Stimulated activated naive CD8-positive, alpha-beta T cell treated with anti-CD3 and anti-CD28 coated beads, Interleukin-15, Interleukin-2, amounts not matched to agents 100 ng/mL and 50 ng/mL, for 24 hours (primary cell): Measurements from ENCODE around the gene NOL4L.
A peak's percentile ranks its signal among the peaks of the same experiment; 100 is the strongest.
"Not testable (repeated sequence)": the region's sequence is repeated elsewhere in the genome, so short reads cannot be mapped to it uniquely, and the experiment has no call there.

Source experiments
- H3K27ac Mint-ChIP-seq: one replicate; pipeline ENCODE4 v1.8.0; 2021; ENCODE audit warnings: mild to moderate bottlenecking, mixed read lengths
- H3K27me3 Mint-ChIP-seq: one replicate; pipeline ENCODE4 v1.8.0; 2021; ENCODE audit warnings: mixed read lengths
- H3K36me3 Mint-ChIP-seq: one replicate; pipeline ENCODE4 v1.8.0; 2021; ENCODE audit warnings: low read depth, mixed read lengths
- H3K4me1 Mint-ChIP-seq: one replicate; pipeline ENCODE4 v1.8.0; 2021; ENCODE audit warnings: low read depth, mixed read lengths
- H3K4me3 Mint-ChIP-seq: one replicate; pipeline ENCODE4 v1.8.0; 2021; ENCODE audit warnings: mild to moderate bottlenecking, mixed read lengths
- H3K9me3 Mint-ChIP-seq: one replicate; pipeline ENCODE4 v1.8.0; 2021; ENCODE audit warnings: mixed read lengths

The NOL4L gene

GRCh38 chr20:32507998-32508774, 76.9 kb downstream of the NOL4L start:
- Mint-ChIP-seq H3K27me3 (no peaks in the 10 kb centered on the region), H3K27ac (peak overlapping the region; percentile 94), H3K4me3 (peak overlapping the region; percentile 35), H3K4me1 (peaks cover 85% of the 10 kb centered on the region), H3K9me3 (no peaks in the 10 kb centered on the region), H3K36me3 (peaks cover 4% of the 10 kb centered on the region)

DNA sequence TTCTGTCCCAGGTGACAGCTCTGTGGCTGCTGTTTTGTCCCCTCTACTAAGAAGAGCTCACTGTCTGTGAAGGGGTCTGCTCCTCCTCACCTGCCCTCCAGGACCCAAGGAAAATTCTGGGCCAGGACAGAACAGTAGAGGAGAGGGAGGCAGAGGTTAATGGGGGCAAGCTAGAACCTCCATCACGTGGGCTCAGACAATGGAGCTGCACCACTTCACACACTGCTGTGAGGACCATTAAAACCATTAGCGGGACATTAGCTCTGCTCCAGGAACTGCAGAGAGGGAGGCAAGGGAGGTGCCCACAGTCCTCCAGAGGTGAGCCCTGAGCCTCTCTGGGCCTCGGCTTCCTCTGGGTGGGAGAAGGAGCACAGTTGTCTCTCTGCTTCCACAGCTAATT, 78.4 kb downstream of the NOL4L start:
- Mint-ChIP-seq H3K27me3 (no peaks in the 10 kb centered on the region), H3K9me3 (no peaks in the 10 kb centered on the region), H3K27ac (peak overlapping the region; percentile 65), H3K4me3 (no peak overlapping the region), H3K36me3 (peaks cover 4% of the 10 kb centered on the region), H3K4me1 (peaks cover 78% of the 10 kb centered on the region)

- Mint-ChIP-seq H3K27ac (peak overlapping the region; percentile 43), H3K9me3 (no peaks in the 10 kb centered on the region), H3K36me3 (peaks cover 4% of the 10 kb centered on the region), H3K4me3 (no peak overlapping the region), H3K27me3 (no peaks in the 10 kb centered on the region), H3K4me1 (peaks cover 78% of the 10 kb centered on the region)
Measured at GRCh38 chr20:32505723-32506473, 79.2 kb downstream of the NOL4L start.

DNA sequence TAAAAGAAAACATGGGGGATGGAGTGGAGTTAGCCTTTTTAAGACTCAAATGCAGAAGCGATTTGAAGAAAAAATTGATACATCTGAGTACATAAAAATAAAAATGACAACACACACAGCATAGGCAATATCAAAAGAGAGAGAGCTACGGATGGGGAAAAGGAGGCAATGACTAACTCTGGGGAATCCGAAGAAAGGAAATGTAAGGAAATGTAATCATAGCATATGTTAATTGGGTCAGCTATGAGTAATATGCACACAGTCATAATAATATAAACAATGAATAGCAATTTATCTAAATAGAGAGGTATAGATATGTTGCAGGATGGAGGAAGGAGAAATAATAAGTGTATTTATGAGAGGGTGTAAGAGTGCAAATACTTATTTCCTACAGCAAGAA, 83.4 kb downstream of the NOL4L start:
- no peaks in the 10 kb centered on the region for H3K36me3 Mint-ChIP-seq
- no peaks in the 10 kb centered on the region for H3K27me3 Mint-ChIP-seq
- no peak overlapping the region for H3K4me3 Mint-ChIP-seq
- H3K9me3 Mint-ChIP-seq: no peaks in the 10 kb centered on the region
- no peak overlapping the region for H3K27ac Mint-ChIP-seq
- H3K4me1 Mint-ChIP-seq: peaks cover 49% of the 10 kb centered on the region

DNA sequence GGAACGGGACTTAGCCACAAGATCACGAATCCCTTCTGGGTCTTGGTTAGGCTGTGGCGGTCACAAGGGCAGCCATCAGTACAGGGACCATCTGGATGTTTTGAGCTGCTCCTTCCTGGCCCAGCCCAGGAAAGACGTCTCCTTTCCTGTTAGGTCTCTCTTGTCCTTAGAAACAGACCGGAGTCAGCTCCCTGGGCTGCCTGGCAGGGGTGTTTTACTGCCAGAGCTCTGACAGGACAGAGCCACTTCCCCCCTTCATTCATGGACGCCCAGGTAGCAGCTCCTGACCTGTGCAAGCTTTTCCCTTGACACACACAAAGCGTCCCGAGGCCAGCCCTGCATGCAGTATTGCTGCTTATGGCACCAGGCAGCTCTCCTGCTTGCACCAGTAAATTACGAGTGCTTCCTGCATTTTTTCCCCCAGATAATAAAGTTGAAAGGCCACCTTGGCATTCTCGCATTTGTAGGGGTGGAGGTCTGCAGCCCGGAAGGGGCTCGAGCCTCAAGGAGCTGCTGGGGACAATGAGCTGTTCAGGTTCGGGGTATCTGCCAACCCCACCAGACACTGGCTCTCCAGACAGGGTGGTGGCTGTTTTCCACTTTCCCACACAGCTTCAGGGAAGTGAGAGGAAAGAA, 87.4 kb downstream of the NOL4L start:
- H3K27me3 Mint-ChIP-seq: no peaks in the 10 kb centered on the region
- peaks cover 23% of the 10 kb centered on the region for H3K4me1 Mint-ChIP-seq
- H3K27ac Mint-ChIP-seq: no peak overlapping the region
- no peaks in the 10 kb centered on the region for H3K36me3 Mint-ChIP-seq
- H3K4me3 Mint-ChIP-seq: no peak overlapping the region
- H3K9me3 Mint-ChIP-seq: no peaks in the 10 kb centered on the region

GRCh38 chr20:32496811-32497533, 88.2 kb downstream of the NOL4L start:
- no peak overlapping the region for H3K27ac Mint-ChIP-seq
- H3K27me3 Mint-ChIP-seq: no peaks in the 10 kb centered on the region
- H3K36me3 Mint-ChIP-seq: no peaks in the 10 kb centered on the region
- H3K4me1 Mint-ChIP-seq: peaks cover 21% of the 10 kb centered on the region
- no peaks in the 10 kb centered on the region for H3K9me3 Mint-ChIP-seq
- H3K4me3 Mint-ChIP-seq: no peak overlapping the region

- H3K27me3 Mint-ChIP-seq: no peaks in the 10 kb centered on the region
- H3K36me3 Mint-ChIP-seq: no peaks in the 10 kb centered on the region
- H3K4me1 Mint-ChIP-seq: peaks cover 11% of the 10 kb centered on the region
- no peak overlapping the region for H3K27ac Mint-ChIP-seq
- no peaks in the 10 kb centered on the region for H3K9me3 Mint-ChIP-seq
- no peak overlapping the region for H3K4me3 Mint-ChIP-seq
Measured at GRCh38 chr20:32495949-32496348, 89.2 kb downstream of the NOL4L start.

DNA sequence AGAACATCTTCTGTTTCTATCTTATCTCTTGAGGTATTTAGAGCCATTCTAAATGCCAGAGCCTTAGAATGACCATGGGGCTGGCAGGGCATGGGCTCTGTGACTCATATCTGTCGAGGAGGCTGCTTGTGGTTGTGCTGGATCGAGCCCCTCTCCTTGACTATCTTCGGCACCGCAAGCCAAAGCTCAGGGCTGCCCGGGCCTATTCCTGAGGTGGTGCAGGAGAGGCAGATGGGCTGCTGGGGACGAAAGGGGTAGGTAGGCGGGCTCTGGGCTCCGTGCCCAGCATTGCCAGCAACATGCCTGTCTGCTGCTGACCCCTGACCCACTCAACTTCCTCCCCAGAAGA, 89.9 kb downstream of the NOL4L start:
- Mint-ChIP-seq H3K9me3 (no peaks in the 10 kb centered on the region), H3K36me3 (no peaks in the 10 kb centered on the region), H3K4me1 (peaks cover 9% of the 10 kb centered on the region), H3K27me3 (no peaks in the 10 kb centered on the region), H3K4me3 (no peak overlapping the region), H3K27ac (no peak overlapping the region)

- peaks cover 6% of the 10 kb centered on the region for H3K4me1 Mint-ChIP-seq
- no peaks in the 10 kb centered on the region for H3K9me3 Mint-ChIP-seq
Measured at GRCh38 chr20:32494483-32495216, 90.5 kb downstream of the NOL4L start.

GRCh38 chr20:32493356-32493755, 91.8 kb downstream of the NOL4L start:
- Mint-ChIP-seq H3K4me1 (peaks cover 5% of the 10 kb centered on the region), H3K4me3 (no peak overlapping the region), H3K36me3 (no peaks in the 10 kb centered on the region), H3K27me3 (no peaks in the 10 kb centered on the region), H3K9me3 (no peaks in the 10 kb centered on the region), H3K27ac (no peak overlapping the region)

More at GRCh38 chr20:32494483-32495216, 90.5 kb downstream of the NOL4L start:
- H3K27me3 Mint-ChIP-seq: no peaks in the 10 kb centered on the region
- H3K27ac Mint-ChIP-seq: no peak overlapping the region
- no peak overlapping the region for H3K4me3 Mint-ChIP-seq
- no peaks in the 10 kb centered on the region for H3K36me3 Mint-ChIP-seq

- not testable (repeated sequence) for H3K36me3 Mint-ChIP-seq, H3K4me1 Mint-ChIP-seq, H3K27me3 Mint-ChIP-seq, H3K4me3 Mint-ChIP-seq, H3K27ac Mint-ChIP-seq, H3K9me3 Mint-ChIP-seq
Measured at GRCh38 chr20:32491764-32492151, 93.4 kb downstream of the NOL4L start.

DNA sequence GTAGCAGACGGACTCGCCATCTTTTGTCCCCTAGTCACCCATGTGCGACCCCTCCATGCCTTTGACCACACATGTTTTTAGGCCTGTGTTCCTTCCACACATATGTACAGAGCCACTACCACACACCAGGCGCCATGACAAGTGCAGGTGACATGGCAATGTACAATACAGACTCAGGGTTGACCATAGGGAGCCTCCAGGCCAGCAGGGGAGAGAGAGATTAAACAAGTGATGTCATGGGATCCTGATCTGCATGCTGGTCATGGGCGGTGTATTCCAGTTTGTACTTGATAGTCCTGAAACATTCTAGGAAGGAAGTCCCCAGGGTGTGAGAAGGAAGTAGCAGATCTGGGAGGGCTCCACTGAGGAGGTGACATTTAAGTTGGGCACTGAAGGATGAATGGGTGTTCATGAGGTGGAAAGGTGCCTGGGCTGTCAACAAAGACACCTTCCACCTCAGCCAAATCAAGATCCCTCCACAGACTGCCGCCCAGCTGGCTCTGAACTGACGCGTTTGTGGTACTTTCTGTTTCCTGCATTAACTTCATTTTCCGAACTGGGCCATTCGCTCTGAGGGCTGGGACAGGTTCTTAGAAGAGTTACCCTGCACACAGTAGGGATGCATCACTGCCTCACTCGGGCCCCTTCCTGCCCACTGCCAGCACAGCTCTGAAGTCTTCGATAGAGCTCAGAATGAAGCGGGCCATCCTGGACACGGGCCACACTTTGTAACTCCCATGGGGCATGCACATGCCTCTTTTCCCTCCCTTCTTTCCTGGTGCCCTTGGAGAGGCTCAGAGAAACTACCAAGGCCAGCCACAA, 94.0 kb downstream of the NOL4L start:
- Mint-ChIP-seq H3K4me1 (peaks cover under 1% of the 10 kb centered on the region), H3K9me3 (no peaks in the 10 kb centered on the region), H3K36me3 (peaks cover 3% of the 10 kb centered on the region), H3K27ac (no peak overlapping the region), H3K4me3 (no peak overlapping the region), H3K27me3 (no peaks in the 10 kb centered on the region)

DNA sequence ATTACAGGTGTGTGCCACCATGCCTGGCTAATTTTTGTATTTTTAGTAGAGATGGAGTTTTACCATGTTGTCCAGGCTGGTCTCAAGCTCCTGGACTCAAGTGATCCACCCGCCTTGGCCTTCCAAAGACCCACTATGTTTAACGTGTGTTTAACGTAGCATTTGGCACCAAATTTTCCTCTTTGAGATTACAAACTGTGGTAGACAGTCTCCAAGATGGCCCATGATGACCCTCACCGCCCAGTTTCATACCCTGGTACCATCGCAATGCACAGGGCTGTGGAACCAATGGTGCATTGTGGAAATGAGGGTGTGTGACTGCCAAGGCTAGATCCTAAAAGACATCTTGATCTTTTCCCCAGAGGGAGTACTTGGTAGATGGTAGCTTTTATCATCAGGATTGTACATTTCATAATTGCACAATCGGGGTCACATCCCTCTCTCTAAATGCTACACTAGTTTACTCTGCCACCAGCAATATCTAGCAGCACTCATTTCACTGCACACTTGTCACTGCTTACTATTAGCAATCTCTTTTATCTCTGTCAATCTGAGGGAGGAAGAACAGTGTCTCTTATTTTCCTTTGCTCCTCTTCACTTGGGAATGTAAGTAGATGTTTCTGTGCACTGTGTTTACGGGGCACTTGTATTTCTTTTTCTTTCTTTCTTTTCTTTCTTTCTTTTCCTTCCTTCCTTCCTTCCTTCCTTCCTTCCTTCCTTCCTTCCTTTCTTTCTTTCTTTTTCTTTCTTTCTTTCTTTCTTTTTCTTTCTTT, 96.9 kb downstream of the NOL4L start:
- Mint-ChIP-seq H3K9me3 (no peaks in the 10 kb centered on the region), H3K27ac (no peak overlapping the region), H3K4me1 (peaks cover 15% of the 10 kb centered on the region), H3K4me3 (no peak overlapping the region), H3K27me3 (no peaks in the 10 kb centered on the region), H3K36me3 (peaks cover 3% of the 10 kb centered on the region)
